ENCODE data around the gene THSD4.

THSD4 gene

GRCh38 chr15:71517751-71518150, 402.5 kb downstream of the THSD4 start:
- Histone ChIP-seq H2AK5ac (ENCODE audit: low read length, severe bottlenecking) (no peak overlapping the region), H3K23ac (ENCODE audit: low read length in 2 of 2) (no peak overlapping the region), H2BK12ac (ENCODE audit: low read length in 2 of 2) (no peak overlapping the region), H2BK15ac (ENCODE audit: low read depth, poor library complexity, severe bottlenecking) (no peak overlapping the region), H4K91ac (ENCODE audit: low read length) (no peak overlapping the region), H3K27ac (ENCODE audit: low read length, poor library complexity, severe bottlenecking) (no peak overlapping the region), H3K79me1 (replicated peaks; ENCODE audit: low read length, poor library complexity, severe bottlenecking) (peaks cover 3% of the 10 kb centered on the region), H3K4me2 (ENCODE audit: low read length, poor library complexity, severe bottlenecking) (no peak overlapping the region), H3K4ac (ENCODE audit: low read depth in 1 of 2, low read length in 2 of 2) (no peak overlapping the region), H3K14ac (ENCODE audit: low read length in 2 of 2) (no peak overlapping the region), H3K4me1 (ENCODE audit: control insufficient read depth, insufficient read depth, low read depth, low read length) (no peaks in the 10 kb centered on the region), H3K9ac (ENCODE audit: low read length) (no peak overlapping the region), H2BK5ac (ENCODE audit: low read depth, low read length, poor library complexity, severe bottlenecking) (no peak overlapping the region), H3K4me3 (ENCODE audit: insufficient read depth in 1 of 2, low read depth in 1 of 2, low read length in 2 of 2) (no peak overlapping the region), H2BK120ac (ENCODE audit: low read depth, low read length) (no peak overlapping the region), H3K9me3 (ENCODE audit: control insufficient read depth, low read length) (no peaks in the 10 kb centered on the region), H3K18ac (ENCODE audit: low read depth in 1 of 2, low read length in 2 of 2) (no peak overlapping the region), H4K8ac (ENCODE audit: low read length) (no peak overlapping the region), H3K27me3 (ENCODE audit: control insufficient read depth in 1 of 2, insufficient read depth in 1 of 2, low read length in 2 of 2) (no peaks in the 10 kb centered on the region), H3K36me3 (ENCODE audit: control insufficient read depth in 1 of 2, insufficient read depth in 2 of 2, low read depth in 1 of 2, low read length in 2 of 2) (no peaks in the 10 kb centered on the region), H2AFZ (ENCODE audit: low read depth, low read length) (no peak overlapping the region)
- no peak for DNase-seq

GRCh38 chr15:71518661-71519060, 403.4 kb downstream of the THSD4 start:
- H2AK5ac ChIP-seq (ENCODE audit: low read length, severe bottlenecking), result no peak overlapping the region
- 86% methylated on average over 2 of the region's 2 CpGs for WGBS
- H3K23ac ChIP-seq (ENCODE audit: low read length in 2 of 2), result no peak overlapping the region
- H3K36me3 ChIP-seq (ENCODE audit: control insufficient read depth in 1 of 2, insufficient read depth in 2 of 2, low read depth in 1 of 2, low read length in 2 of 2), result no peaks in the 10 kb centered on the region
- no peak for DNase-seq
- H4K91ac ChIP-seq (ENCODE audit: low read length), result no peak overlapping the region
- H4K8ac ChIP-seq (ENCODE audit: low read length), result no peak overlapping the region
- no peak overlapping the region for H3K14ac ChIP-seq (ENCODE audit: low read length in 2 of 2)
- H2BK15ac ChIP-seq (ENCODE audit: low read depth, poor library complexity, severe bottlenecking), result no peak overlapping the region
- H3K79me1 ChIP-seq (replicated peaks; ENCODE audit: low read length, poor library complexity, severe bottlenecking), result peaks cover 3% of the 10 kb centered on the region
- H2BK120ac ChIP-seq (ENCODE audit: low read depth, low read length), result no peak overlapping the region
- H3K27me3 ChIP-seq (ENCODE audit: control insufficient read depth in 1 of 2, insufficient read depth in 1 of 2, low read length in 2 of 2), result no peaks in the 10 kb centered on the region
- no peak overlapping the region for H3K4ac ChIP-seq (ENCODE audit: low read depth in 1 of 2, low read length in 2 of 2)
- H3K4me3 ChIP-seq (ENCODE audit: insufficient read depth in 1 of 2, low read depth in 1 of 2, low read length in 2 of 2), result no peak overlapping the region
- H3K9ac ChIP-seq (ENCODE audit: low read length), result no peak overlapping the region
- H2BK12ac ChIP-seq (ENCODE audit: low read length in 2 of 2), result no peak overlapping the region
- H3K4me1 ChIP-seq (ENCODE audit: control insufficient read depth, insufficient read depth, low read depth, low read length), result no peaks in the 10 kb centered on the region
- H2AFZ ChIP-seq (ENCODE audit: low read depth, low read length), result no peak overlapping the region
- no peaks in the 10 kb centered on the region for H3K9me3 ChIP-seq (ENCODE audit: control insufficient read depth, low read length)
- no peak overlapping the region for H2BK5ac ChIP-seq (ENCODE audit: low read depth, low read length, poor library complexity, severe bottlenecking)
- H3K18ac ChIP-seq (ENCODE audit: low read depth in 1 of 2, low read length in 2 of 2), result no peak overlapping the region
- H3K4me2 ChIP-seq (ENCODE audit: low read length, poor library complexity, severe bottlenecking), result no peak overlapping the region
- H3K27ac ChIP-seq (ENCODE audit: low read length, poor library complexity, severe bottlenecking), result no peak overlapping the region

- H2BK15ac ChIP-seq (ENCODE audit: low read depth, poor library complexity, severe bottlenecking), result no peak overlapping the region
- no peak overlapping the region for H3K4ac ChIP-seq (ENCODE audit: low read depth in 1 of 2, low read length in 2 of 2)
- no peak overlapping the region for H2BK120ac ChIP-seq (ENCODE audit: low read depth, low read length)
- no peak overlapping the region for H4K8ac ChIP-seq (ENCODE audit: low read length)
- H3K4me2 ChIP-seq (ENCODE audit: low read length, poor library complexity, severe bottlenecking), result peak overlapping the region; percentile 31
- H3K14ac ChIP-seq (ENCODE audit: low read length in 2 of 2), result no peak overlapping the region
- H3K27me3 ChIP-seq (ENCODE audit: control insufficient read depth in 1 of 2, insufficient read depth in 1 of 2, low read length in 2 of 2), result peaks cover 0 to 3% of the 10 kb centered on the region in 2 experiments
- no peaks in the 10 kb centered on the region for H3K36me3 ChIP-seq (ENCODE audit: control insufficient read depth in 1 of 2, insufficient read depth in 2 of 2, low read depth in 1 of 2, low read length in 2 of 2)
- H2AK5ac ChIP-seq (ENCODE audit: low read length, severe bottlenecking), result peak overlapping the region; percentile 42
- H3K27ac ChIP-seq (ENCODE audit: low read length, poor library complexity, severe bottlenecking), result peak overlapping the region; percentile 61
- H2BK5ac ChIP-seq (ENCODE audit: low read depth, low read length, poor library complexity, severe bottlenecking), result no peak overlapping the region
- no peak overlapping the region for H3K18ac ChIP-seq (ENCODE audit: low read depth in 1 of 2, low read length in 2 of 2)
- peak overlapping the region in 1 of 2 experiments; percentile 62 for H3K4me3 ChIP-seq (ENCODE audit: insufficient read depth in 1 of 2, low read depth in 1 of 2, low read length in 2 of 2)
- no peak overlapping the region for H2AFZ ChIP-seq (ENCODE audit: low read depth, low read length)
- H3K4me1 ChIP-seq (ENCODE audit: control insufficient read depth, insufficient read depth, low read depth, low read length), result peaks cover 7% of the 10 kb centered on the region
- no peaks in the 10 kb centered on the region for H3K9me3 ChIP-seq (ENCODE audit: control insufficient read depth, low read length)
- no peak overlapping the region for H3K23ac ChIP-seq (ENCODE audit: low read length in 2 of 2)
- H2BK12ac ChIP-seq (ENCODE audit: low read length in 2 of 2), result no peak overlapping the region
- H3K9ac ChIP-seq (ENCODE audit: low read length), result peak overlapping the region; percentile 23
- WGBS, result 12% methylated on average over 10 of the region's 10 CpGs
- H4K91ac ChIP-seq (ENCODE audit: low read length), result no peak overlapping the region
- DNase-seq, result peak; percentile 43
- peaks cover 3% of the 10 kb centered on the region for H3K79me1 ChIP-seq (replicated peaks; ENCODE audit: low read length, poor library complexity, severe bottlenecking)
Measured at GRCh38 chr15:71526060-71526820, 411.0 kb downstream of the THSD4 start.

GRCh38 chr15:71529361-71529760, 414.1 kb downstream of the THSD4 start:
- no CpG with 5 or more reads among the region's 1 CpG for WGBS
- Histone ChIP-seq H3K36me3 (ENCODE audit: control insufficient read depth in 1 of 2, insufficient read depth in 2 of 2, low read depth in 1 of 2, low read length in 2 of 2) (no peaks in the 10 kb centered on the region), H2BK120ac (ENCODE audit: low read depth, low read length) (no peak overlapping the region), H3K14ac (ENCODE audit: low read length in 2 of 2) (no peak overlapping the region), H3K4me1 (ENCODE audit: control insufficient read depth, insufficient read depth, low read depth, low read length) (peaks cover 7% of the 10 kb centered on the region), H3K27me3 (ENCODE audit: control insufficient read depth in 1 of 2, insufficient read depth in 1 of 2, low read length in 2 of 2) (peaks cover 0 to 3% of the 10 kb centered on the region in 2 experiments), H2AK5ac (ENCODE audit: low read length, severe bottlenecking) (no peak overlapping the region), H2BK5ac (ENCODE audit: low read depth, low read length, poor library complexity, severe bottlenecking) (no peak overlapping the region), H3K4ac (ENCODE audit: low read depth in 1 of 2, low read length in 2 of 2) (no peak overlapping the region), H3K9me3 (ENCODE audit: control insufficient read depth, low read length) (peaks cover 3% of the 10 kb centered on the region), H2AFZ (ENCODE audit: low read depth, low read length) (no peak overlapping the region), H3K23ac (ENCODE audit: low read length in 2 of 2) (no peak overlapping the region), H2BK12ac (ENCODE audit: low read length in 2 of 2) (no peak overlapping the region), H3K18ac (ENCODE audit: low read depth in 1 of 2, low read length in 2 of 2) (no peak overlapping the region), H3K79me1 (replicated peaks; ENCODE audit: low read length, poor library complexity, severe bottlenecking) (peaks cover 1% of the 10 kb centered on the region), H3K9ac (ENCODE audit: low read length) (no peak overlapping the region), H4K91ac (ENCODE audit: low read length) (no peak overlapping the region), H3K27ac (ENCODE audit: low read length, poor library complexity, severe bottlenecking) (no peak overlapping the region), H3K4me3 (ENCODE audit: insufficient read depth in 1 of 2, low read depth in 1 of 2, low read length in 2 of 2) (no peak overlapping the region), H3K4me2 (ENCODE audit: low read length, poor library complexity, severe bottlenecking) (no peak overlapping the region), H2BK15ac (ENCODE audit: low read depth, poor library complexity, severe bottlenecking) (no peak overlapping the region), H4K8ac (ENCODE audit: low read length) (no peak overlapping the region)
- DNase-seq, result no peak
